Tibial nerve (tissue), 4 donors: Measurements from ENCODE around the gene DLGAP1. TPM values are rescaled to one million over a fixed set of nuclear protein-coding genes. Genes with fewer than 3 reads are reported as not detected.

Source experiments
- DNase-seq, 2 donors: peaks; one replicate each; pipeline ENCODE4 v3.0.0-alpha.2; 2019; ENCODE audit warnings: low spot score in 2 of 2
- H3K27ac ChIP-seq, 4 donors: fragments of 200-600 bp; sonication (generic) in 3 of 4; one replicate each; pipeline ENCODE4 v1.5.1; 2017 to 2019; ENCODE audit warnings: mild to moderate bottlenecking in 1 of 4
- H3K27me3 ChIP-seq, 2 donors: fragments of 200-600 bp; sonication (generic) in 1 of 2; one replicate each; pipeline versions ENCODE4 v1.5.1 to v1.6.0; 2017 to 2019
- H3K36me3 ChIP-seq, 3 donors: fragments of 200-600 bp; sonication (generic); one replicate each; pipeline ENCODE4 v1.5.1; 2018 to 2019
- H3K4me1 ChIP-seq, 4 donors: fragments of 200-600 bp; sonication (generic) in 3 of 4; one replicate each; pipeline ENCODE4 v1.5.1; 2017 to 2019
- H3K4me3 ChIP-seq, 4 donors: fragments of 200-600 bp; sonication (generic) in 3 of 4; one replicate each; pipeline ENCODE4 v1.5.1; 2017 to 2019; ENCODE audit warnings: mild to moderate bottlenecking in 1 of 4, moderate library complexity in 1 of 4
- H3K9me3 ChIP-seq, 4 donors: fragments of 200-600 bp; sonication (generic) in 3 of 4; one replicate each; pipeline ENCODE4 v1.5.1; 2017 to 2019
- CTCF ChIP-seq, 5 experiments: fragments of 200-600 bp in 3 of 5; fragments of 450-650 bp in 2 of 5; sonication (generic) in 3 of 5; IDR thresholded peaks; one replicate each; pipeline ENCODE4 v1.5.1; 2016 to 2019; ENCODE audit warnings: antibody characterized with exemption in 5 of 5, mild to moderate bottlenecking in 3 of 5, moderate library complexity in 2 of 5
- EP300 ChIP-seq, 2 donors: sonication (generic); formaldehyde crosslinking; IDR thresholded peaks; one replicate each; pipeline ENCODE4 v1.6.1; 2017; ENCODE audit warnings: antibody characterized with exemption in 2 of 2, mild to moderate bottlenecking in 1 of 2
- POLR2A ChIP-seq, 2 donors: fragments of 450-650 bp; IDR thresholded peaks; one replicate each; pipeline ENCODE4 v1.6.1; 2017; ENCODE audit warnings: antibody characterized with exemption in 2 of 2, mild to moderate bottlenecking in 2 of 2, moderate library complexity in 2 of 2
- WGBS, 2 donors: methylation state at CpG; one replicate each; pipeline ENCODE4 v1.1.5; 2018; 5-methylcytosine and 5-hydroxymethylcytosine counted together
- total RNA-seq, 4 donors: library from RNA; depleted of rRNA; stranded (reverse); fragments of >200 nt; gene quantifications; one replicate each; pipeline ENCODE4 v1.1.0, GENCODE V29; 2016

Gene DLGAP1
- total RNA-seq, 4 donors from 2014 or later: 1.5 to 18.3 (median 2.5) TPM

GRCh38 chr18:3689986-3690763 lies 764.9 kb downstream of the DLGAP1 start:
- Histone ChIP-seq H3K27ac (no peak overlapping the region), H3K4me3 (no peak overlapping the region), H3K36me3 (no peaks in the 10 kb centered on the region), H3K27me3 (no peaks in the 10 kb centered on the region), H3K4me1 (peaks cover 0 to 12% (median 0%) of the 10 kb centered on the region in 4 donors), H3K9me3 (peaks cover 0 to 8% (median 0%) of the 10 kb centered on the region in 4 donors)
- no peak for DNase-seq
- 75 to 78% methylated on average over 9 of the region's 9 CpGs for WGBS, 2 donors
- TF ChIP-seq EP300 (IDR thresholded peaks at IDR 0.05) (no peak), CTCF (IDR thresholded peaks at IDR 0.05) (no peak), POLR2A (IDR thresholded peaks at IDR 0.05) (no peak)

- Histone ChIP-seq H3K4me3 (no peak overlapping the region), H3K36me3 (no peaks in the 10 kb centered on the region), H3K9me3 (peaks cover 0 to 8% (median 0%) of the 10 kb centered on the region in 4 donors), H3K27me3 (no peaks in the 10 kb centered on the region), H3K4me1 (peaks cover 0 to 12% (median 0%) of the 10 kb centered on the region in 4 donors), H3K27ac (no peak overlapping the region)
- no peak for DNase-seq
- 23 to 27% methylated on average over 3 of the region's 3 CpGs for WGBS, 2 donors
- no peak for TF ChIP-seq POLR2A (IDR thresholded peaks at IDR 0.05)
- no peak for TF ChIP-seq CTCF (IDR thresholded peaks at IDR 0.05)
- TF ChIP-seq EP300 (IDR thresholded peaks at IDR 0.05): no peak
Measured at GRCh38 chr18:3689091-3689490, 766.0 kb downstream of the DLGAP1 start.

- DNase-seq: no peak
- 18 to 21% methylated on average over 5 of the region's 5 CpGs for WGBS, 2 donors
- H3K27ac ChIP-seq: no peak overlapping the region
Measured at GRCh38 chr18:3688690-3689089, 766.4 kb downstream of the DLGAP1 start.

GRCh38 chr18:3683483-3683882 lies 771.6 kb downstream of the DLGAP1 start:
- Histone ChIP-seq H3K27ac (no peak overlapping the region), H3K4me3 (no peak overlapping the region), H3K4me1 (no peaks in the 10 kb centered on the region), H3K36me3 (no peaks in the 10 kb centered on the region), H3K9me3 (peaks cover 0 to 8% (median 0%) of the 10 kb centered on the region in 4 donors), H3K27me3 (no peaks in the 10 kb centered on the region)
- 60 to 74% methylated on average over 3 of the region's 3 CpGs for WGBS, 2 donors
- DNase-seq: no peak
- TF ChIP-seq POLR2A (IDR thresholded peaks at IDR 0.05) (no peak), CTCF (IDR thresholded peaks at IDR 0.05) (no peak), EP300 (IDR thresholded peaks at IDR 0.05) (no peak)

More at GRCh38 chr18:3688690-3689089, 766.4 kb downstream of the DLGAP1 start:
- Histone ChIP-seq H3K9me3 (peaks cover 0 to 8% (median 0%) of the 10 kb centered on the region in 4 donors), H3K4me3 (no peak overlapping the region), H3K27me3 (no peaks in the 10 kb centered on the region), H3K4me1 (peaks cover 0 to 12% (median 0%) of the 10 kb centered on the region in 4 donors), H3K36me3 (no peaks in the 10 kb centered on the region)
- TF ChIP-seq POLR2A (IDR thresholded peaks at IDR 0.05) (no peak), CTCF (IDR thresholded peaks at IDR 0.05) (no peak), EP300 (IDR thresholded peaks at IDR 0.05) (no peak)

- DNase-seq: no peak
- Histone ChIP-seq H3K36me3 (no peaks in the 10 kb centered on the region), H3K4me3 (no peak overlapping the region), H3K9me3 (peaks cover 0 to 7% (median 0%) of the 10 kb centered on the region in 4 donors), H3K4me1 (no peaks in the 10 kb centered on the region), H3K27me3 (no peaks in the 10 kb centered on the region), H3K27ac (no peak overlapping the region)
- 94 to 98% methylated on average over 3 of the region's 3 CpGs for WGBS, 2 donors
- TF ChIP-seq EP300 (IDR thresholded peaks at IDR 0.05) (no peak), CTCF (IDR thresholded peaks at IDR 0.05) (no peak), POLR2A (IDR thresholded peaks at IDR 0.05) (no peak)
Measured at GRCh38 chr18:3682061-3682460, 773.0 kb downstream of the DLGAP1 start.
